ENCODE data around the gene SH3BGR.

DNA sequence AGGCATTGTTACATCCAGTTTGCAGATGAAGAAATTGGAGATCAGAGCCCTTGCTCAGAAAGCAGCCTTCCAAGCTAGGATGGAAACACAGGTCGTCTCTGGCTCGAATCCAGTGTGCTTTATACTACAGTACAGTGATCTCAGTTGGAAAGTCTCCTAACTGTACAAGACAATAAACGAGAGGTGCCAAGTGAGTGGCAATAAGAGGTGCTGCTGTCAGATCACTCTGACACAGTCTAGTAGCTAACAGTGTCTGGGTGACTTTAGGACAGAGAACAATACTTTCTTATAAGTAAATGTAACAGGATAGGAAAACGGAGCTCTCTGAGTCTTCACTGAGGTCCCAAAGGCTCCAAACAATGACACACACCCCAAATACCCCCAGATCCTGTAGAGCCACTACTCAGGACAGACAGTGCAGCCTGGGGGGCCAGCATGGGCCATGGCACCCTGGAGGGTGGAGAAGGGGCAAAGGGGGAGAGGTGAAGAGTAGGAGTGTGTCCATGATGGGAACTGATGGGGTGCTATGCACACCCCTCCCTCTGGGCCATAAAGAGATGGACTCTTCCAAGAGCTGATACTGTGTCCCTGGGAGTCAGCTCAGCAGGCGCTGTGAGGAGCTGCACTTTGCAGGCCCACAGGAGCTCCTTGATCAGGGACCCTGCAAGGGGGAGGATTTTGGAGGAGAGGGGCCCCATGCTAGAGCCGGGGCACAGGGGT lies 3.3 kb downstream of the SH3BGR start:
- TF ChIP-seq ELF4 (IDR thresholded peaks at IDR 0.05) (no peak), SP1 (IDR thresholded peaks at IDR 0.05) (no peak), NFRKB (IDR thresholded peaks at IDR 0.05) (no peak), SUZ12 (IDR thresholded peaks at IDR 0.05) (no peak), FOXM1 (IDR thresholded peaks at IDR 0.05; ENCODE audit: borderline replicate concordance) (no peak), FOXA1 (IDR thresholded peaks at IDR 0.05) (no peak)

Data from HEK293T (cell line).